Hindlimb muscle (tissue), 1 donor: ENCODE data around the gene ERH. TPM values are rescaled to one million over a fixed set of nuclear protein-coding genes. Genes with fewer than 3 reads are reported as not detected.

Experiments used
- DNase-seq: peaks from one replicate; pipeline ENCODE4 v3.0.0-alpha.2; 2013
- polyA plus RNA-seq: library from polyadenylated mRNA; unstranded; fragments of 120-200 nt; gene quantifications from one replicate; pipeline ENCODE4 v1.2.1, GENCODE V29; 2013; ENCODE audit not compliant: insufficient read length

ERH gene
- polyA plus RNA-seq, 1 donor = 127 TPM

DNA sequence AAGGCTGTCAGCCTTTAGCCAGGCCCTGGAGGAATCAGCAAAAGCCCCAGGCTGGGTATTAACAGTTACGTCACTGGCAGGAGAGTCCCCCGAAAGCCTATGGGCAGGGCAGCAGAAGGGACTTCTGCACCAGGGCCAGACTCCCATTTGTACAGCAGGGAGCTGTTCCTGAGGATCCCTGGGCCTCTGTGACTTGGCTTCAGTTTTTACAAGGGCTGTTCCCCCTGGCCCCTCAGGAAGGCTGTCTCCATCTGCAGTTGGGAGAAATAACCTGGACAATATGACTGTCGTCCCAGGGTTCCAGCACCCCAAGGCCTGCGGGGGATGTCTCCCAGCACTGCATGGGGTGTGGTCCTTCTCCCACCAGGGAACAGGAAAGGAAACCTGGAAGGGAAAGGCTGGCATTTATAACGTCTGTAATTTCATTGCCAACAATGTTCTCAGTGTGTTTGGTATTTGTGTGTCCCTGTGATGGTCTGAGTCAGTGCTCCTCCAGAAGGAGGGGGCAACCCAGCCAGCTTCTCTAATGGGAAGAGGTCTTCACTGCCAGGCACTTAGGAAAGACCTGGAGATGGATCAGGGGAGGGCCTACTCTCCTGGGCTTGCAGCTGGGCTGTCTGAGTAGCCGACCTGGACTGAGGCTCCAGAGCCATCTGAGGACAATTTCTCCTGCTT lies 42.4 kb downstream of the ERH start:
- peak; percentile 35 for DNase-seq

DNA sequence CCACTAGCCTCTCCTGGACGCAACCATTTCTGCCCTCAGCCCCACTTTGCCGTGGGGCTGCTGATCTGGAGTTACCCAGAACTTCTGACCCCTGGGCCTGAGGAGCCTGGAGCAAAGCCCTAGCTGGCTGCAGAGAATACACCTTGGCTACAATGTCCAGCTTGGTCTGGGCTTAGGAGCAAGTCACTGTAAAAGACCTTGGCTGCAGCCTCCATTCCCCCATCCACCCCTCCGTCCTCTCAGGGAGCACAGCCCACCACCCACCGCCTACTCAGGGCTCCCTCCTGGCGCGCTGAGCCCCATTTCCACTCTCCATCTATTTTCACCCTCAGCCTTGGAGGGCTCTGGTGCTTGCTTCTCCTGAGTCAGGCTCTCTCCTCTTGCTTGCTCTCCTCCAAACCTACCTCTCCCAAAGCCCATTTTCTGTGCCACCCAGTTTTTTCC lies 42.9 kb downstream of the ERH start:
- peak; percentile 9 for DNase-seq

GRCh38 chr14:69354383-69355153 lies 43.5 kb downstream of the ERH start:
- DNase-seq = no peak

DNA sequence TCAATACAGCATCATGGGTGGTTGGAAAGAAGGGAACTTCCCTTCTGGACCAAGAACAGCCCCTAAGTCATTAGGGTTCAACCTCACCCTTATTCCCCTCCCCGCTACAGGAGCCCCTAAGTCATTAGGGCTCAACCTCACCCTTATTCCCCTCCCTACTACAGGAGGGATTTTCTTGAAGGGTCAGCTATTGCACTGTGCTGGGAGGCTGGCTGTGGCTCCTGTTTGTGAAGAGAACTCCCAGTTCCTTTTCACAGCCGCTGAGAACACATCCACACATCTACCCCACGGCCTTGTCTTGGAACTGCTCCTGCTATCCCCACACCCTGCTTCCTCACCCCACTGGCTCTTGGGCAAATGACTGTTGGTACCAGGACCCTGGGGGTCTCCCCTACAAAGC lies 44.9 kb downstream of the ERH start:
- DNase-seq = no peak

GRCh38 chr14:69351911-69352310 lies 46.2 kb downstream of the ERH start:
- no peak for DNase-seq

DNA sequence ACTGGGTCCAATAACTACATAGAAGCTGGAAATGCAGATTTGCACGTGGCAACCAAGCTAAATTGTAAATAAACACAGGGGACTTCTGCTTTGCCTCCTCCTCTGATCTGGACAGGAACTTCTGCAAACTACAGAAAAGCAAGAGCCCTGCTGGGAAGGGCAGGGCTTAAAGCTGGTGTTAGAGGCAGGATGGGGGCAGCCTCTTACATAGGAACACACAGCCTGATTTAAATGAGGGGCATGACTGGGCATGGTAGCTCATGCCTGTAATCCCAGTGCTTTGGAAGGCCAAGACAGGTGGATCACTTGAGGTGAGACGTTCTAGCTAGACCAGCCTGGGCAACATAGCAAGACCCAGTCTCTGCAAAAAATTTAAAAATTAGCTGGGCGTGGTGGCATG lies 46.7 kb downstream of the ERH start:
- DNase-seq = no peak

- DNase-seq = no peak
Observed at GRCh38 chr14:69350892-69351291, 47.2 kb downstream of the ERH start.

- no peak for DNase-seq
Observed at GRCh38 chr14:69349091-69349777, 48.9 kb downstream of the ERH start.

DNA sequence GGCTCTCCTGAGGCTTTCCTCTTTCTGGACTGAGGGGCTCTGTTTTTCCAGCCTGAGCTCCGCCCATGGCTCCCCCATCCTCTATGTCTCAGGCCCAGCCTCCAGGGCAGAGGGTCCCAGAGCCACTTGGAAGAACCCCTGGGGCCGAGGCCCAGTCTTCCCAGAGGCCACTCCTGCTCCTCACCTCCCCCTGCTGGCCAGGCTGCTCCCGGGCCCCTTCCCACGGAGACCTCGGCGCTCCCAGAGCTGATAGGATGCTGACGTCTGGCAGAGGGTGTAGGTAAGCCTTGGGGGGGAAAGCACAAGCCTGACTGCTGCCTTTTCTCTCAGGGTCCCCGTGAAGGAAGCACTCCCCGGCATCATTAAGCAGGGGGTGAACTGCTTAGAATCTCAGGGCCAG lies 51.4 kb downstream of the ERH start:
- DNase-seq = no peak

- DNase-seq = no peak
Observed at GRCh38 chr14:69345402-69345801, 52.7 kb downstream of the ERH start.

- DNase-seq = no peak
Observed at GRCh38 chr14:69344171-69344570, 53.9 kb downstream of the ERH start.

GRCh38 chr14:69342928-69343525 lies 55.1 kb downstream of the ERH start:
- DNase-seq = no peak

GRCh38 chr14:69339426-69339825 lies 58.7 kb downstream of the ERH start:
- no peak for DNase-seq

GRCh38 chr14:69337984-69338383 lies 60.1 kb downstream of the ERH start:
- DNase-seq = no peak

DNA sequence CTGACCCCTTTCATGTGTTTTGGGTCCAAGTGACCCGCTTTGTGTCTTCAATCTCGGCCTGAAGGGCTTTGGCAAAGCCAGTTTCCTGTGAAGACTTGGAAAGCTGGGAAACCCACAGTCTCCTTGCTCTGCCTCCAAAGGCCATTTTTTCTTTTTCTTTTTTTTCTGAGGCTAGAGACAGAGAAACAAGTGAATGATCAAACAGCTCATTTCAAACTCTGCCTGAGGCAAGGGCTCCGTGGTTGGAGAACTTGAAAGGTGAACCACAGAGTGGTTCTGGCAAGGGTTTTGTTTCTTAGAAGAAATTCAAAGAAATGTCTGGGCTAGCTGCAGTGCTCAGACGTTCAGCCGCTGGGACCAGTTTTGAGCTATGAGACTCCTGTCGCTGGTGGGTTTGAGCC lies 62.7 kb downstream of the ERH start:
- DNase-seq = no peak

DNA sequence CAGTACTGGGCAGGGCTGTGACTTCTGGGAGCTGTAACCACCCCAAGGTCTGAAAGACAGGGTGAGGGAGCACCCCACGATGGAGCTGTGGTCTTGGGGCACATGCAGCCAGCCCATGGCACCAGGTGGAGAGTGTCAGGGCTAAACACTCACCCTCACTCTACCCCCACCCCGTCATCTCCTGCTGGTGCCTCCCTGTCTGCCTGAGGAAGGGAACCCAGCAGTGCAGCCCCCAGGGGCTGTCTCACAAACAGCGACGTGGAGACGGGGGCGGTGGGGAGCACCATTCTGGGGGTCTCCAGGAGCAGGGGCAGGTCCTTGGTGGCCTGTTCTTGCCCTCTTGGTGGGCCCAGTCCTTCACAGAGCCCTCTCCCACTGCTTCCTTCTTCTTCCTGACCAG lies 63.5 kb downstream of the ERH start:
- no peak for DNase-seq

- DNase-seq = no peak
Observed at GRCh38 chr14:69333791-69334337, 64.2 kb downstream of the ERH start.

DNA sequence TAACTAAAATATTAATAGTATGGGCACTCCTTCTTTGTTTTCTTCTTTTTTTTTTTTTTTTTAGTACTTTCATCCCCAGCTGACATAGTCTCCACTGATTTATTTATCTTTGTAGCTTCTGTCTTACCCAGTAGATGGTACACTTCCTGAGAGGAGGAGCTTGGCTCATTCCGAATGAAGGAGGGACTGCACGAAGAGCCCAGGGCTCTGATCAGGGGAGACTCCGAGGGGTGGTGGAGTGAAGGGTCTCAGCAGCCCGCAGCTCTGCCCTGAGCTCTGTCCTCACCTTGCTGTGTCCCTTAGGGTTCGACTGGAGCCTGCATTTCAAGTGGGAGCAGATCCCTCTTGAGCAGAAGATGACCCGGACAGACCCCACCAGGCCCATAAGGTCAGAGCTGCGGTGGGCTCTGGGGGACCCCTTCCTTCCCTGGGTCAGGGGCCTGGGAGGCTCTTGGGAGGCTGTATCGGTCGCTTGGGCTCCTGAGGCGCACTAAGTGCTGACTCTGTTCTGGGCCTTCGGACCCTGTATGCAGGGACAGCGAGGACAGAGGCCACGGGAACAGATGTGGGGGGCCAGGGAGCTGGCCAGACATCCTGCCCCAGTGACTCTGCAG lies 65.2 kb downstream of the ERH start:
- no peak for DNase-seq

GRCh38 chr14:69331206-69331605 lies 66.9 kb downstream of the ERH start:
- no peak for DNase-seq
